GM21737 (cell line): ENCODE measurements around the gene SMTNL2.
"Not testable (repeated sequence)": the region's sequence is repeated elsewhere in the genome, so short reads cannot be mapped to it uniquely, and the experiment has no call there.

Experiments
- ATAC-seq: cut with Tn5 transposase; IDR thresholded peaks from one replicate; pipeline ENCODE4 v1.9.1; 2021; ENCODE audit warnings: mild to moderate bottlenecking, moderate library complexity; ENCODE audit not compliant: unreplicated experiment

SMTNL2 gene

DNA sequence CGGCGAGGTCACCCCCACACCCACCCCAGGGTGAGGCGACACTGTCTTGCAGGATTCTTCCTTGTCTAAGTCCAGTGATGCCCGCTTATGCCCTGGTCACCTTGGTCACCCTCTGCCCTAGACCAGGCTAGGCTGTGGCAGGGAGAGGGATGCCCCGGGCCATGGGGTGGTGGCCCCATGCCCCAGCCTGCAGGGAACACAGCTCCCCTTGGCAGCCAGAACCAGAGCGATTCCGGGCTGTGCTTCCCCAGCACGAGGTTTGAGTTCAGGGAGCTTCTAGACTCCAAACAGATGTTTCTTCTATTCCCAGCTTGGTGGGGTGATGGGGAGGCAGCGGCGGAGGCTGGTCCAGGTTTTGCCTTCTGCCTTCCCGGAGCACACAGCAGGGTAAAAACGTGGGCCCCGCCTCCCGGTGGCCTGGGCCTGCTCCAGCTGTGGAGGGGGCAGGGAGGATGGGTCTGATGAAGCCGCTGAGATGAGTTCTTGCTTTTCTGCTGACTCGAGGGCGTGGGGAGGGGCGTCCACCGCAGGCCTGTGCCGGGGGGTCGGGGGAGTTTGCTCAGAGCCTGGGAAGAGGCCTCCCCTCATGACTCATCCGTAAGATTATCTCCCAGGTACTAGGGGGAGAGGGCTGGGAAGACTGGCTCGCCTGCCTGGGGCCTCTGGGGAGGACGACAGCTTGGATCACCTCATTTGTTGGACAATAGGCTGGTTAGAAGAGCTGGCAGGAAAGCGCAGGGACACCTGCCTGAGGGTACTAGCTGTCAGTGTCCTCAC, 15.4 kb downstream of the SMTNL2 start:
- ATAC-seq: no peak

DNA sequence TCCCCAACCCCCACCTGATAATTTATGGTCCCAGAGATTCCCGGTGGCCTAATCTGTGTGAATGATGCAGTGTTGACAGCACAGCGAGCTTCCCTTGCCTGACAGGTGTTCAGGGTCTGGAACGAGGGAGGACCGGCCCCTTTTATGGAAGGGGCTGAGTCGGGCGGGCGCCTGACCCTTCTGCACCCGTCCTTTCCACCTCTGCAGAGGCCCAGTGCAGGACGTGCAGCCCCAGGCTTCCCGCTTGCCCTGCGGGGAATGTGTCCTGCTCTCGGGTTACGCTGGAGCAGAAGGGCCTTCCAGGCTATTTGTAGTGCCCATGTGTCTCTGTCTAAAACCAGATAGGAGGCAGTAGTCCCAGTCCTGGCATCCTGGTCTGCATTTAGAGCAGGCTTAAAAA, 16.2 kb downstream of the SMTNL2 start:
- no peak for ATAC-seq

DNA sequence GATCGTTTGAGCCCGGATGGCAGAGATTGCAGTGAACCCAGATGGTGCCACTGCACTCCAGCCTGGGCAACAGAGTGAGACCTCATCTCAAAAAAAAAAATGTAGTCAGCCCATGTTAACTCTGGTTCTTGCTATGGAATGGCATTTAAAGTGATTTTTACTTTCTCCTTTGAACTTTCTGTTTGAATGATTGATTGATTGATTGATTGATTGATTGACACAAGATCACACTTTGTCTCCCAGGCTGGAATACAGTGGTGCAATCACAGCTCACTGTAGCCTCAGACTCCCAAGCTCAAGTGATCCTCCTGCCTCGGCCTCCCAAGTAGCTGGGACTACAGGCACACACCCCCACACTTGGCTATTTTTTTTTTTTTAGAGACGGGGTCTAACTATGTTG, 17.0 kb downstream of the SMTNL2 start:
- ATAC-seq: no peak

DNA sequence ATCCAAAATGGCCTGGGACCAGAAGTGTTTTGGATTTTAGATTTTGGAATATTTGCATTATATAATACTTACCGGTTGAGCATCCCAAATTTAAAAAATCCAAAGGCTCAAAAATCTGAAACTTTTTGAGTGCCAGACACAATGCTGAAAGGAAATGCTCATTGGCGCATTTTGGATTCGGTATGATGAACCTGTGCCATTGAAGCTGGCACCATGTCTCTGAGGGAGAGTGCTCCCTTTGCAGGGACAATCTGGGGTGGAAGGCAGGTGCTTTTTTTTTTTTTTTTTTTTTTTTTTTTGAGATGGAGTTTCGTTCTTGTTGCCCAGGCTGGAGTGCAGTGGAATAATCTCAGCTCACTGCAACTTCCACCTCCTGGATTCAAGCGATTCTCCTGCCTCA, 17.7 kb downstream of the SMTNL2 start:
- no peak for ATAC-seq

DNA sequence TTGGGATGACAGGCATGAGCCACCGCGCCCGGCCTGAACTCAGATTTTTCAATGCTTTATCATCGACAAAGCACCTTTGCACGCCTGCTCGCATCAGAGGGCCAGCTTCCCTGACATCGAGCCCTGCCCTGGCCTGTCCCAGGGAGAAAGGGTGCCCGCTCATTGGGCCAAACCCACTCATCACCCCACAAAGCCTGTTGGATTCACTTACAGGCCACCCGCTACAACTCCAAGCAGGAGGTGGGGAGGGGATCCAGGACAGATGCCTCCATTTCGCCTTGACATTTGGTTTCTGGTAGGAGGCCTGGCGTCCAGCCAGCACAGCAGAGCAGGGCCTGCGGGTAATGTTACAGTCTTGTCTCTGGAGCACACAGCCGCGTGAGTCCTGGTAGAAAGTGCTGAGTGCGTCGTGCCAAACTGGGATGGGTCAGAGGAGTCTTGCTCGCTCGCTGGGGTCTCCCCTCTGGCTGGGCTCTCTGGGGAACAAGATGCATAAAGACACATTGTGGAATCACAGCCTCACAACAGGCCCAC, 19.8 kb downstream of the SMTNL2 start:
- ATAC-seq: no peak

DNA sequence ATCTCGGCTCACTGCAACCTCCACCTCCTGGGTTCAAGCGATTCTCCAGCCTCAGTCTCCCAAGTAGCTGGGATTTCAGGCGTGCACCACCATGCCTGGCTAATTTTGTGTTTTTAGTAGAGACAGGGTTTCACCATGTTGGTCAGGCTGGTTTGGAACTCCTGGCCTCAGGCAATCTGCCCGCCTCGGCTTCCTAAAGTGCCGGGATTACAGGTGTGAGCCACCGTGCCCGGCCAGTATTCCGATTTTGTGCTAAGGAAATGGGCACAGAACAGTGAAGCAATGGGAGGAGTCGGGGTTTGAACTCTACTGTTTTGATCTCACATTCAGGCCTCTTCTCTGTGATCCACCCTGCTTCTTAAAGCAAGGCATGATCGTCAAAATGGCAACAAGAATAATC, 20.4 kb downstream of the SMTNL2 start:
- not testable (repeated sequence) for ATAC-seq

DNA sequence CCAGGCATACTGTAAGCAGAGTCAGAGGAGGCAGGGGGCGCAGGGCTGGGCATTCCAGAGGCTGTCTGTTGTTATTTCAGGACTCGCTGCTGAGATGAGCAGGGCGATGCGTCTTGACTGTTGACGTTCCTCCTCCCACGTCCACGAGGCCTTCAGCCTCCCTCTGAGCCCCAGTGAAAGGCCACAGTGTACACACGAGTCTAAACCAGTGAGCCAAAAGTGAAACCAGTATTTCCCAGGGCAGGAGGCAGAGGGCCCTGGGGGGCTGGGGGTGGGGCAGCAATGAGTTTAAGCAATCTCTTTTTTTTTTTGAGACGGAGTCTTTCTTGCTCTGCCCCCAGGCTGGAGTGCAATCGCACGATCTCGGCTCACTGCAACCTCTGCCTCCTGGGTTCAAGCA, 21.5 kb downstream of the SMTNL2 start:
- ATAC-seq: no peak

DNA sequence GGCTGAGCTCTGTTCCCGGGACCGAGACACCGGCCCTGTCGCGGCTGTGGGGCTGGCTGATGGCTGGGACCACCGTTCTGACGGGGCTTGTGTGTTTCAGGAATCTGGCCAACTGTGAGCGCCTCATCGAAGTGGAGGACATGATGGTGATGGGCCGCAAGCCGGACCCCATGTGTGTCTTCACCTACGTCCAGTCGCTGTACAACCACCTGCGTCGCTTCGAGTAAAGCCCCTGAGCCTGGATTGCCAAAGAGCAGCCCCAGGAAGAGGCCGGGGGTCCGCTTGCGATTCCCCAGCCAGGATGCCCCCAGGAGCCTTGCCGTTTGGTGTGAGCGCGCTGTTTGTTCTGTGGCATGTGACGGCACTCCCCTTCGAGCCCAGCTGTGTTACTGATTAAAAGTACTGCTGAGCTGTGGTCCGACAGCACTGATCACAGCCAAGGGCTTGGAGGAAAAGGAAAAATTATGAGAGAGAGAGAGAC, 23.0 kb downstream of the SMTNL2 start:
- ATAC-seq: no peak

DNA sequence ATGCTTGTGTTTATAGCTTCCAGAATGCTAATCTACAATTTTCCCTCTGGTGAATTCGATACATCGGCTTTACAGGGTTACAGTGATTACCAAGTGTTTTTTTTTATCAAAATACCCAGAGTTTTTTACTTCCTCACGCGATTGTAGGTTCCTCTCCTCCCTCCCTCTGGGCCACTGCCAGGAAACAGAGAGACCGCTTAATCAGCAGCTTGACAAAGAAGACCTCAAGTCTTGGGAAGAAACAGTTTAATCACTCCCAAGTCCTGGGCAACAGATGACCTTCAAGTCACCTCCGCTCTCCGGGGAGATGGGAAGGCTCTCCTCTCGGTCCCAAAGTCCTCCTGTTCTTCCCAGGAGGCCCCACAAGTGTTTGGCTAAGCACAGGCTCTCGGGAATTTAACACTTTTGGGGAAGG, 23.5 kb downstream of the SMTNL2 start:
- no peak for ATAC-seq

DNA sequence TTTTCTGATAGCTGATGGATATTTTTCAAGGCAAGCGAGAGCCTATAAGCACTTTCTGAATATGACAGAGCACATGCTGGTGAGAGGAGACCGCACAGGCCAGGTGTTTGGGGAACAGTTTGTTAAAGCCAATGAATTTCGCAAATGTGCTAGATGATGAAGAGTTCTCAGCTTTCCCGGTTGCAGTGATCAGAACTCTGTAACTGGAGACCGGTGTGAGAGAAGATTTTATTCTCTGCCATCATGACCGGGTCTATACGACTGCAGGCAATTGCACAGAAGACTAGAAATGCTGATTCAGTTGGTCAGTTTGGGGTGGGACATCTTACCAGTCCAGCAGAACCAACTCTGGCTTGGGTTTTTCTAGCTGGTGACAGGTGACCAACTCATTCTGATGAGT, 25.4 kb downstream of the SMTNL2 start:
- no peak for ATAC-seq

DNA sequence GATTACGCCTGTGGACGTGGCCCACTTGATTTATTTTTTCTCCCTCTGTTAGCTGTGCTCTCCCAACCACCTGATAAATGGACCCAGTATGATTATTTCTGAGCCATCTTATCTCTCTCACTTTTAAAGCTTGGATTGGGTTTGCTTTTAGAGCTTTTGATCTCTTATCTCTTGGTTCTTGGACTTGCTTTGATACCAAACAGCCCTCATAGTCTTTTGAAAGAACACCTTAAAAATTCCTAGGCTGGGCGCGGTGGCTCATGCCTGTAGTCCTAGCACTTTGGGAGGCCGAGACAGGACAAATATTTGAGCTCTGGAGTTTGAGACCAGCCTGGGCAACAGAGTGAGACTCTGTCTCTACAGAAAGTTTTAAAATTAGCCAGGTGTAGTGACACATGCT, 25.8 kb downstream of the SMTNL2 start:
- no peak for ATAC-seq

DNA sequence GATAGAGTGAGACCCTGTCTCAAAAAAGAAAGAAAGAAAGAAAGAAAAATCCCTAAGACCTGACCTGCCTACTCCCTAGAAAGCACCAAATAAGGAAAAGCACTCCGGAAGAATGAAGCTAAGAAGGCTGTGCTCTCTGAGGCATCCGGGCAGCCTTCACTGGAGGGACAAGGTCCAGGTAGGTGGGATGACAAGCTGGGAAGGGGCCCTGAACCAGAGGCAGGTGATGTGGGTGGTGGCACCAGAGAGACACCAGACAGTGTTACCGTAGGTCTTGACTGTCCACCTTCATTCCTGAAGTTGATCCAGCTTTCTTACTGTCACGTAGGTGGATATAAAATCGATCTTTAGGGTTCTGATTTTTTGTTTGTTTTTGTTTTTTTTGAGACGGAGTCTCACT, 26.3 kb downstream of the SMTNL2 start:
- ATAC-seq: no peak

DNA sequence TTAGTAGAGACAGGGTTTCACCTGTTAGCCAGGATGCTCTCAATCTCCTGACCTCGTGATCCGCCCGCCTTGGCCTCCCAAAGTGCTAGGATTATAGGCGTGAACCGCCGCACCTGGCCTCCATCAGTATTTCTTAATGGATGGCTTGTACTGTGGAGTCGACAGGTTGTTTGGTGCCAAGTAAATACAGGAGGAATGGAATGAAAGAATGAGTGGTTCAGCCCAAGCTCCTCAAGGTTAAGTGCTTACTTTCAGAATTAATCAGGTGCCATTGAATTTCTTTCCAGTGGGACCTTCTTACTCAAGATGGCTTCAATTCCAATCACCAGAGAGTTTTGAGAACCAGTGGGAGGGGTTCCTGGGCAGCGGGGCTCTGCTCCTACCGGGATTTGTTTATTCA, 32.1 kb downstream of the SMTNL2 start:
- no peak for ATAC-seq

DNA sequence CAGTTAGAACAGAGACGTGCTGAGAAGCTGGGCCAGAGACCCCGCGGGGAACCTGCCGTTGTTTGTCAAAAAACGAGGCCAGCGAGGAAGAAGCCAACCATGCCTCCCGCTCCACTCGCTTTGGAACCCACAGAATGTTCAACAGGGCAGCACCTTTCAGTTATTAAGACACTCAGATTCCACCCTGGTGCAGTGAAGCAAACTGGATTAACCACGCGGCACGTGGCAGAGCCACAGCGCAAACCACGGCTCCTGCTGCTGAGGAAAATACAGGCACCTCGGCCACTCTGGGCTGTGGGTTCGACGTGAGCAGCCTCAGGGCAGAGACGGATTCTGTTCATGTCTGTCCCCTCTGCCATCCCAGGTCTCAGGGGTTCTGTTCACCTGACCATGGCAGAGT, 32.8 kb downstream of the SMTNL2 start:
- no peak for ATAC-seq

DNA sequence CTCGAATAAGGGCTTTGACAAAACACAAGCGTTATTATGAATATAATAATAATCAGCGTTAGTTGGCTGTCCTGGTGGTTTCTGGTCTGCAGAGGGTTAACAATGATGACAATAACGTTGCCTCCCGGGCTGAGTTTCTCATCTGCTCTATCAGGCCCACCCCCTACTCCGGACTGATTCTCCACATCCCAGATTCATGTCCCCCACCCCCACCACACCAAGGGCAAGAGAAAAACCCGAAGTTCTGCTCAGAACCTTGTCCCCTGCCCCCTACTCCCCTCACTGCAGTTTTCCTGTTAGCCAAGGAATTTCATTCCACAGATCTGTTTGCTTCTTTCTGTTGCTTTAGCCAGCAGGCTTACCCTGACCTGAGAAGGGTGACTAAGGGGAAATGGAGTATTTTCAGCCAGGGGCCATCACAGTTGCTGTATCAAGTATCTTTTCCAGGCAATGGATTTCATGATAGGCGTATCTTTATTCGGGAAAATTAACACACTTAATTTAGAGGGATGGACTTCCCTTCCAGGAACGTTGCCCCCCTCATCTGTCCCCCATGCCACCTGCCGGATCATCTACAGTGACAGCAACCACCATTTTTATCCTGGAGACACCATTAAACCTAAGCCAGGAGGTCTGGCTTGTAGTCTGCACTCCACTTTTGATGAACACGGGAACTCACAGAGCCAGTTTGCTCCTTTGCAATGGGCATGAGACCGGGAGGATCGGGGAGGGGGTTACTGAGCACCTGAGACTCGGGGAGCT, 33.4 kb downstream of the SMTNL2 start:
- no peak for ATAC-seq

DNA sequence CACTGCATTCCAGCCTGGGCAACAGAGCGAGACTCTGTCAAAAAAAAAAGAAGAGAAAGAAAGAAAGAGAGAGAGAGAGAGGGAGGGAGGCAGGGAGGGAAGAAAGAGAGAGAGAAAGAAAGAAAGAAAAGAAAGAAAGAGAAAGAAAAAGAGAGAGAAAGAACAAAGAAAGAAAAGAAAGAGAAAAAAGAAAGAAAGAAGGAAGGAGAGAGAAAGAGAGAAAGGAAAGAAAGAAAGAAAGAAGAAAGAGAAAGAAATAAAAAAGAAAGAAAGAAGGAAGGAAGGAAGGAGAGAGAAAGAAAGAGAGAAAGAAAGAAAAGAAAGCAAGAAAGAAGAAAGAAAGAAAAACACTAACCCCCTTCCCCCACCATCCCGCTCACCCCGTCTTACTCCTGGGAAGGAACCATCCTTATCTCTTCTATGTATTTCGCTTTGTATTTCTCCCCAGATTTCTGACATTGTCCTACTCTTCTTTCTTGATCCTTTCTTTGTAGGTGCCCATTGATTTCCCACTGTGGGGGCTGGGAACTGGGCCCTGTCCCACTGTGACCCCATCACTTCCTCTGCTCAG, 36.3 kb downstream of the SMTNL2 start:
- no peak for ATAC-seq

DNA sequence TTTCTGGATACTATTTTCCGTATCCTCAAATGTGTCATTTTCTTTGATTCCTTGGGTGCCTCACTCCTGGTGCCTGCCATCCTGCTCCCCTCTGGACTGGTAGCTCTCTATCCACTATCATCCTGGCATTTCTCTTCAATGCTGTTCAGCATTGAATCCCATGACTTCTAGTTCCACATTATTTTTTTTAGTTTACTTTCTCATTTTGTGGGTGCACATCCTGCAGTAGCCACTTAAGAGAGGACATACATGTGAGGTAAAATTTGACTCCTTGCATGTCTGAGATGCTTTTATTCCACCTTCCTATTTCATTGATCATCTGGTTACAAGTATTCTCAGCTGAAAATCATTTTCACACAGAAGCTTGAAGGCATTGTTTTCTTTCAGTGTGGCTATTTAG, 38.0 kb downstream of the SMTNL2 start:
- ATAC-seq: no peak

DNA sequence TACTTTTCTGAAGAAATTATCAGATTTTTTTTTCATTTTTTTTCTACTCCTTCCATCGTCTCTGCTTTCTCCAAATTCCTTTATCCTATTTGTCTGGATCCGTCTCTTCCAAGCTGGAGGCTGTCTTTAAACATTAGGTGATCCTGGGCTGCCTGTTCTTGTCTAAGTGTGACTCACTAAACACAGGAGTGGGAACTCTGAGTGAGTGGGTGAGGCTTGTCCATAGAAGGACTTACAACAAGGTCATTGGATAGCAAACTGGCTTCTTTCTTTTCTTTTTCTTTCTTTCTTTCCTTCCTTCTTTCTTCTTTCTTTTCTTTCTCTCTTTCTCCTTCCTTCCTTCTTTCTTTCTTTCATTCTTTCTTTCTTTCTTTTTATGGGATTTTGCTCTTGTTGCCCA, 38.9 kb downstream of the SMTNL2 start:
- ATAC-seq: no peak

DNA sequence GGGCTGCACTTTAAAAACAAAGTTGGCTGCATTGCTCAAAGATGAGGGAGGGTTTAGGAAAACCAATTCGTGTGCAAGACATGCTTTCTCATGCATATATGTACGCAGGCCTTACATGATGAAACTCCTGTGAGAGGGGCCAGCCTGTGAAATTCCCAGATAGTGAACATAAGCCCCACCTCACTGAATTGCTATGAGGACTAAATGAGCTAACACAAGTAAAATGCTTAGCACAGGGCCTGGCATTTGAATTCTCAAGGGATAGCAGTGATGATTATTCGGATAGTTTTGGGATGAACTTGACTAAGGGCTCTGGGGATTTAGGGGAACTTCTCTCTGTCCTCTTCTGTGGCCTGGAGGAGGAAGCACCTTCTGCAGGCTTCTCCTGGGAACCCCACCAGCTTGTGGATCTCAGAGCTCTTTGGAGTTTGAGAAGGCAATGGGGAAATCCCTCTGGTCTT, 40.2 kb downstream of the SMTNL2 start:
- not testable (repeated sequence) for ATAC-seq

DNA sequence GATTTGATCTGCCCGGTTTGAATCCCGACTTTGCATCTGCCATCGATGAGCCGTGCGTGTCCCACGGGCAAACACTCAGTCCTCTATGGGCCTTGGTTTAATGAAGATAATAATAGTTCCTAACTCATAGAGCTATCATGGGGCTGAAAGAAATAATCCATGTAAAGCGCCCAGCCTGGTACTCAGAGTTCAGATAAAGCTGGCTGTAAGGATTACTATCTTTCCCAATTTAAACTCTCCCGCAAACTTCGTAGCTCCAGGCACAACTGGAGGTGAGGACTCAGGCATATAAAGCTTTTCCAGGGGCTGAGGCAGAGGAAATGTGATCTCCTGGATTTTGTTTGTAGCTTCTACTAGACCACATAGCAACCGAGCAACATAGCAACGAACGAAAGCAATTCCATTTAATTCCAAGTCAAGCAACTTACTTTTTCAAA, 40.9 kb downstream of the SMTNL2 start:
- no peak for ATAC-seq

DNA sequence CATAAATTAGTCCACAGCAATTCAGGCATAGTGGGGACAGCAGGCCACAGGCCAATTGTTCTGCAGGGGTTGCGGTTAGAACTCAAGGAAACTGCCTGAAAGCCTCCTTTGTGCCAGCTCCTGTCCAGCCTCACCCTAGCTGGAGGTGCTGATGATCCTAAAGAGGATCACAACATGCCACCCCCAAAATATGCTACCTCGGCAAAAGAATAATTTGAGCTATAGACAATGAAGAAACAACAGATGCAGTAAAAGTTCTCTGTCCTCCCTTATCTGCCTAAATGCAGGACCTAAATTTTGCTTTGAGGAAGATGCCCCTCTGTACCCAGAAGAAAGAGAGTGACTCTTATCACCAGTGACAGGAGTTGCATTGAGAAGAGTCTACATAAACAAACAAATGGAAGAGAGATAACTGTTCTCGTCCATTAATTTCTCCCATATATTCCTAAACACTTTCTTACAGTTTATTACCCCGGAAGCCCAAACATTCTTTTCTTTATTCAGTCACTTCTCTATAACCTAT, 42.5 kb downstream of the SMTNL2 start:
- no peak for ATAC-seq
